H9 (cell line): ENCODE measurements around the gene ABHD16B. TPM values are rescaled to one million over a fixed set of nuclear protein-coding genes. Genes with fewer than 3 reads are reported as not detected.
A peak's percentile ranks its signal among the peaks of the same experiment; 100 is the strongest.

Experiments
- DNase-seq: peaks from one replicate; pipeline ENCODE4 v3.0.0-alpha.2; 2017
- H2AFZ ChIP-seq: one replicate; pipeline ENCODE4 v1.6.1; 2013; ENCODE audit warnings: mild to moderate bottlenecking, low read length, control low read depth, moderate library complexity
- H2AK5ac ChIP-seq: 2 replicates; pipeline ENCODE4 v1.6.1; 2013; ENCODE audit warnings: low read length, control low read depth, mixed read lengths; ENCODE audit not compliant: insufficient read length
- H2BK120ac ChIP-seq: one replicate; pipeline ENCODE4 v1.6.1; 2013; ENCODE audit warnings: low read depth, mild to moderate bottlenecking, low read length, control low read depth, inconsistent platforms; ENCODE audit not compliant: poor library complexity, severe bottlenecking
- H2BK12ac ChIP-seq: 2 replicates; pipeline ENCODE4 v1.6.1; 2013; ENCODE audit warnings: low read length, control low read depth, mixed read lengths, low read depth; ENCODE audit not compliant: insufficient read length
- H2BK15ac ChIP-seq: 2 replicates; pipeline ENCODE4 v1.6.1; 2013; ENCODE audit warnings: low read depth, low read length, control low read depth
- H2BK20ac ChIP-seq: one replicate; pipeline ENCODE4 v1.6.1; 2013; ENCODE audit warnings: low read depth, mild to moderate bottlenecking, low read length, control low read depth, inconsistent platforms; ENCODE audit not compliant: poor library complexity, severe bottlenecking
- H2BK5ac ChIP-seq: 2 replicates; pipeline ENCODE4 v1.6.1; 2013; ENCODE audit warnings: low read length, control low read depth, mixed read lengths; ENCODE audit not compliant: insufficient read length
- H3K14ac ChIP-seq: 2 replicates; pipeline ENCODE4 v1.6.1; 2013; ENCODE audit warnings: low read length, control low read depth; ENCODE audit not compliant: insufficient read depth
- H3K18ac ChIP-seq: 2 replicates; pipeline ENCODE4 v1.6.1; 2013; ENCODE audit warnings: low read depth, mild to moderate bottlenecking, mixed read lengths, low read length, control low read depth; ENCODE audit not compliant: insufficient read length
- H3K23ac ChIP-seq: 2 replicates; pipeline ENCODE4 v1.6.1; 2013; ENCODE audit warnings: low read length, control low read depth, mixed read lengths, low read depth; ENCODE audit not compliant: insufficient read length
- H3K23me2 ChIP-seq: 2 replicates; pipeline ENCODE4 v1.6.1; 2013; ENCODE audit warnings: low read depth, mild to moderate bottlenecking, mixed read lengths, low read length, control low read depth; ENCODE audit not compliant: insufficient read length, poor library complexity, severe bottlenecking
- H3K27ac ChIP-seq: 2 replicates; pipeline ENCODE4 v1.5.1; 2013; ENCODE audit warnings: low read length, control low read depth, mixed read lengths, low read depth; ENCODE audit not compliant: insufficient read length
- H3K27me3 ChIP-seq: 2 replicates; pipeline ENCODE4 v1.6.1; 2013; ENCODE audit warnings: low read length, control low read depth, inconsistent platforms; ENCODE audit not compliant: insufficient read depth
- H3K4ac ChIP-seq: 2 replicates; pipeline ENCODE4 v1.6.1; 2013; ENCODE audit warnings: low read depth, mild to moderate bottlenecking, control low read depth, inconsistent platforms, low read length, moderate library complexity
- H3K4me1 ChIP-seq: 2 replicates; pipeline ENCODE4 v1.6.1; 2013; ENCODE audit warnings: low read length, control low read depth, inconsistent platforms; ENCODE audit not compliant: insufficient read depth
- H3K4me2 ChIP-seq: 2 replicates; pipeline ENCODE4 v1.6.1; 2013; ENCODE audit warnings: low read length, control low read depth, mixed read lengths; ENCODE audit not compliant: insufficient read length, insufficient read depth
- H3K56ac ChIP-seq: 2 replicates; pipeline ENCODE4 v1.6.1; 2013; ENCODE audit warnings: low read depth, mild to moderate bottlenecking, mixed read lengths, low read length, control low read depth; ENCODE audit not compliant: insufficient read length
- H3K79me1 ChIP-seq: 2 replicates; pipeline ENCODE4 v1.6.1; 2013; ENCODE audit warnings: low read depth, mild to moderate bottlenecking, moderate library complexity, low read length, control low read depth, inconsistent platforms; ENCODE audit not compliant: insufficient read depth, poor library complexity, severe bottlenecking
- H3K79me2 ChIP-seq: 2 replicates; pipeline ENCODE4 v1.6.1; 2013; ENCODE audit warnings: low read length, control low read depth, inconsistent platforms; ENCODE audit not compliant: insufficient read depth
- H3K9ac ChIP-seq: 2 replicates; pipeline ENCODE4 v1.6.1; 2013; ENCODE audit warnings: low read length, control low read depth, mixed read lengths; ENCODE audit not compliant: insufficient read length; ENCODE audit errors: extremely low read depth
- H3K9me3 ChIP-seq: one replicate; pipeline ENCODE4 v1.6.1; 2013; ENCODE audit warnings: low read depth, low read length, inconsistent platforms; ENCODE audit not compliant: control insufficient read depth
- H3T11ph ChIP-seq: one replicate; pipeline ENCODE4 v1.6.1; 2013; ENCODE audit warnings: mild to moderate bottlenecking, low read length, control low read depth, inconsistent platforms
- H4K20me1 ChIP-seq: one replicate; pipeline ENCODE4 v1.6.1; 2013; ENCODE audit not compliant: control insufficient read depth, insufficient read length, insufficient read depth
- H4K5ac ChIP-seq: 2 replicates; pipeline ENCODE4 v1.6.1; 2013; ENCODE audit warnings: low read depth, mild to moderate bottlenecking, mixed read lengths, low read length, control low read depth; ENCODE audit not compliant: insufficient read length
- H4K8ac ChIP-seq: replicated peaks from 2 replicates; pipeline ENCODE4 v1.6.1; 2013; ENCODE audit warnings: low read length, control low read depth, mixed read lengths, low read depth; ENCODE audit not compliant: insufficient read length
- H4K91ac ChIP-seq: 2 replicates; pipeline ENCODE4 v1.6.1; 2013; ENCODE audit warnings: low read depth, mild to moderate bottlenecking, moderate library complexity, mixed read lengths, low read length, control low read depth; ENCODE audit not compliant: insufficient read length
- H3K27ac Mint-ChIP-seq, 3 experiments: 2 replicates in 2 of 3; 3 replicates in 1 of 3; pipeline ENCODE4 v1.8.0; 2020 to 2021; ENCODE audit warnings: mixed read lengths in 3 of 3, mild to moderate bottlenecking in 1 of 3, moderate library complexity in 1 of 3
- H3K27me3 Mint-ChIP-seq: 2 replicates; pipeline ENCODE4 v1.8.0; 2021; ENCODE audit warnings: low read depth, mild to moderate bottlenecking, moderate library complexity, mixed read lengths
- H3K36me3 Mint-ChIP-seq, 3 experiments: 2 replicates in 2 of 3; 3 replicates in 1 of 3; pipeline ENCODE4 v1.8.0; 2020 to 2021; ENCODE audit warnings: low read depth in 3 of 3, mixed read lengths in 3 of 3; ENCODE audit not compliant: insufficient read depth in 1 of 3
- H3K4me1 Mint-ChIP-seq, 2 experiments: 2 replicates each; pipeline ENCODE4 v1.8.0; 2020; ENCODE audit warnings: mixed read lengths in 2 of 2
- H3K4me3 Mint-ChIP-seq, 2 experiments: 2 replicates in 1 of 2; 3 replicates in 1 of 2; pipeline ENCODE4 v1.8.0; 2020 to 2021; ENCODE audit warnings: mild to moderate bottlenecking in 2 of 2, mixed read lengths in 2 of 2, moderate library complexity in 1 of 2
- H3K9me3 Mint-ChIP-seq, 2 experiments: 2 replicates in 1 of 2; 3 replicates in 1 of 2; pipeline ENCODE4 v1.8.0; 2020; ENCODE audit warnings: mild to moderate bottlenecking in 2 of 2, mixed read lengths in 2 of 2, moderate library complexity in 1 of 2
- WGBS: extraction: QIAGEN DNeasy Blood & Tissue Kit; methylation state at CpG from one replicate; pipeline ENCODE4 v1.1.7; 2013; ENCODE audit warnings: missing lambda C conversion rate, low lambda C conversion rate, mixed read lengths; ENCODE audit not compliant: insufficient read length; ENCODE audit errors: extremely low coverage; 5-methylcytosine and 5-hydroxymethylcytosine counted together
- total RNA-seq: library from RNA; stranded (reverse); gene quantifications from 2 replicates; pipeline ENCODE4 v1.2.1, GENCODE V29; 2021
- TF ChIP-seq, protein P1 (sequence below): fragments of 200-600 bp; sonication (generic); conservative IDR thresholded peaks from 3 replicates; pipeline ENCODE4 v1.8.0; 2021; ENCODE audit warnings: antibody characterized with exemption, mild to moderate bottlenecking

The ABHD16B gene
- total RNA-seq, 1 experiment from 2014 or later = not detected

DNA sequence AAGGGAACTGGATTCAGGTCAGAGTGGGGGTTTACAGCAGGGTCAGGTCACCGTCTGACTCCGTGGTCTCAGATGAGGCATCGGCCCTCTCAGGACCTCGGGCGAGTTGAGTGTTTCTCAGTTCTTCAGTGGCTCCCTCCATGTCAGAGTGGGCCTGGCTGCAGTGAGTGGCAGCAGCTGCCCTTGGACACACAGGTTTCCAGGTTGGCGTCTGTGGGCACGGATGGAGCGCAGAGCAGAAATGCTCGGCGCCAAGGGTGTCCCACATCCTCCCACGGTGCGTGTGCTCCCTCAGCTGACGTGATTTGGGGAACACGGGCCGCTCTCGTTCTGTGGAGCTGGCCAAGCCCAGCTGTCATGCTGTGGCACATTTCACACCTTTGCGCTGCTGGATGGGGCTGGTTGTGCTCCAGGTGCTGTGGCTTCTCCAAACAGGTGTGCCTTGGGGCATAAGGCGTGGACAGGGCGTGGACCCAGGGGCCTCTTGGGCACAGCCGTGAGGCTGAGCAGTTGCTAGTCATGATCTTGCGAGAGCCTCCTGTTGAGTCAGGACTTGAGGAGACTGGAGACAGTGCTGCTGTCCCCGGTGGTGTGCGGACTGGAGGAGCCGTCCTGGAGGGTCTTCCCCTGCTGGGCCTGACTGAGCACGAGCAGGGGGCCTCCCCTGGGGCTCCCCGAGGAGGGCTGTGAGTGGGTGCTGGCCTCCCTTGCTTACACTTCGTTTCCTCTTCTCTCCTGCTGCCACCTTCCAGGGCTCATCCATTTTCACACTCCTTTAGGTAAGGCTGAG, 24.2 kb downstream of the ABHD16B start:
- no peaks in the 10 kb centered on the region for H3K79me1 ChIP-seq
- H2BK120ac ChIP-seq = no peak overlapping the region
- H3K9me3 ChIP-seq = no peaks in the 10 kb centered on the region
- no peak overlapping the region for H2AFZ ChIP-seq
- H3K9ac ChIP-seq = no peak overlapping the region
- no peak overlapping the region for H4K5ac ChIP-seq
- Mint-ChIP-seq H3K27ac (peak overlapping the region in 1 of 3 experiments; percentile 68; a peak in 1 of 7 replicates), H3K4me1 (no peaks in the 10 kb centered on the region), H3K27me3 (no peaks in the 10 kb centered on the region), H3K36me3 (peaks cover 19 to 70% (median 67%) of the 10 kb centered on the region in 3 experiments; a peak in 6 of 7 replicates), H3K4me3 (no peak overlapping the region), H3K9me3 (no peaks in the 10 kb centered on the region)
- no peak overlapping the region for H3K56ac ChIP-seq
- H3K4me1 ChIP-seq = no peaks in the 10 kb centered on the region
- no peak overlapping the region for H4K91ac ChIP-seq
- no peak overlapping the region for H2BK5ac ChIP-seq
- H2AK5ac ChIP-seq = no peak overlapping the region
- H2BK12ac ChIP-seq = no peak overlapping the region
- no peak overlapping the region for H3T11ph ChIP-seq
- no peak overlapping the region for H3K4ac ChIP-seq
- no peak overlapping the region for H3K14ac ChIP-seq
- H3K23ac ChIP-seq = no peak overlapping the region
- no peaks in the 10 kb centered on the region for H3K27me3 ChIP-seq
- TF ChIP-seq, protein P1, sequence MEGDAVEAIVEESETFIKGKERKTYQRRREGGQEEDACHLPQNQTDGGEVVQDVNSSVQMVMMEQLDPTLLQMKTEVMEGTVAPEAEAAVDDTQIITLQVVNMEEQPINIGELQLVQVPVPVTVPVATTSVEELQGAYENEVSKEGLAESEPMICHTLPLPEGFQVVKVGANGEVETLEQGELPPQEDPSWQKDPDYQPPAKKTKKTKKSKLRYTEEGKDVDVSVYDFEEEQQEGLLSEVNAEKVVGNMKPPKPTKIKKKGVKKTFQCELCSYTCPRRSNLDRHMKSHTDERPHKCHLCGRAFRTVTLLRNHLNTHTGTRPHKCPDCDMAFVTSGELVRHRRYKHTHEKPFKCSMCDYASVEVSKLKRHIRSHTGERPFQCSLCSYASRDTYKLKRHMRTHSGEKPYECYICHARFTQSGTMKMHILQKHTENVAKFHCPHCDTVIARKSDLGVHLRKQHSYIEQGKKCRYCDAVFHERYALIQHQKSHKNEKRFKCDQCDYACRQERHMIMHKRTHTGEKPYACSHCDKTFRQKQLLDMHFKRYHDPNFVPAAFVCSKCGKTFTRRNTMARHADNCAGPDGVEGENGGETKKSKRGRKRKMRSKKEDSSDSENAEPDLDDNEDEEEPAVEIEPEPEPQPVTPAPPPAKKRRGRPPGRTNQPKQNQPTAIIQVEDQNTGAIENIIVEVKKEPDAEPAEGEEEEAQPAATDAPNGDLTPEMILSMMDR = no peak
- no peak overlapping the region for H4K8ac ChIP-seq
- WGBS = no CpG with 5 or more reads among the region's 27 CpGs
- H3K4me2 ChIP-seq = no peak overlapping the region
- no peak for DNase-seq
- H4K20me1 ChIP-seq = no peaks in the 10 kb centered on the region
- H3K79me2 ChIP-seq = no peaks in the 10 kb centered on the region
- no peaks in the 10 kb centered on the region for H3K23me2 ChIP-seq
- H2BK20ac ChIP-seq = no peak overlapping the region
- no peak overlapping the region for H3K27ac ChIP-seq
- no peak overlapping the region for H3K18ac ChIP-seq
- H2BK15ac ChIP-seq = no peak overlapping the region
